HG03159 (cell line): ENCODE results near the gene C1orf21.

ENCODE experiments used
- ATAC-seq: cut with Tn5 transposase; IDR thresholded peaks from one replicate; pipeline ENCODE4 v1.9.1; 2021; ENCODE audit warnings: mild to moderate bottlenecking, moderate library complexity; ENCODE audit not compliant: unreplicated experiment

The C1orf21 gene

GRCh38 chr1:184408580-184408979 is 21.8 kb downstream of the C1orf21 start:
- no peak for ATAC-seq

- no peak for ATAC-seq
Measured at GRCh38 chr1:184409011-184409410, 22.2 kb downstream of the C1orf21 start.

- no peak for ATAC-seq
Measured at GRCh38 chr1:184412472-184412871, 25.6 kb downstream of the C1orf21 start.

GRCh38 chr1:184416481-184416880 is 29.7 kb downstream of the C1orf21 start:
- no peak for ATAC-seq

- no peak for ATAC-seq
Measured at GRCh38 chr1:184416946-184417345, 30.1 kb downstream of the C1orf21 start.

- no peak for ATAC-seq
Measured at GRCh38 chr1:184417916-184418315, 31.1 kb downstream of the C1orf21 start.

GRCh38 chr1:184418652-184419349 is 32.0 kb downstream of the C1orf21 start:
- no peak for ATAC-seq

GRCh38 chr1:184419350-184420161 is 32.7 kb downstream of the C1orf21 start:
- ATAC-seq, result no peak

- no peak for ATAC-seq
Measured at GRCh38 chr1:184422490-184423233, 35.8 kb downstream of the C1orf21 start.

- ATAC-seq, result no peak
Measured at GRCh38 chr1:184423649-184424048, 36.8 kb downstream of the C1orf21 start.

- ATAC-seq, result no peak
Measured at GRCh38 chr1:184424157-184424556, 37.3 kb downstream of the C1orf21 start.

- ATAC-seq, result no peak
Measured at GRCh38 chr1:184424945-184425344, 38.1 kb downstream of the C1orf21 start.

- ATAC-seq, result no peak
Measured at GRCh38 chr1:184425449-184426277, 38.8 kb downstream of the C1orf21 start.

- ATAC-seq, result no peak
Measured at GRCh38 chr1:184426278-184426674, 39.4 kb downstream of the C1orf21 start.

- ATAC-seq, result no peak
Measured at GRCh38 chr1:184427722-184428121, 40.9 kb downstream of the C1orf21 start.

GRCh38 chr1:184428604-184429003 is 41.8 kb downstream of the C1orf21 start:
- ATAC-seq, result no peak

- no peak for ATAC-seq
Measured at GRCh38 chr1:184429335-184429734, 42.5 kb downstream of the C1orf21 start.

- no peak for ATAC-seq
Measured at GRCh38 chr1:184433956-184434502, 47.2 kb downstream of the C1orf21 start.

- no peak for ATAC-seq
Measured at GRCh38 chr1:184437291-184437690, 50.5 kb downstream of the C1orf21 start.

- no peak for ATAC-seq
Measured at GRCh38 chr1:184438363-184438762, 51.5 kb downstream of the C1orf21 start.
